HCT116 (cell line): ENCODE measurements around the gene MRS2. TPM values are rescaled to one million over a fixed set of nuclear protein-coding genes. Genes with fewer than 3 reads are reported as not detected.

Source experiments
- ATAC-seq: fragments of 200-7000 bp; cut with Tn5 transposase; 2 replicates; pipeline ENCODE4 v1.9.1; 2020; ENCODE audit warnings: mild to moderate bottlenecking, moderate library complexity
- BruUV-seq: library from RNA; stranded (reverse); fragments of 400-500 nt; replicated peaks from 2 replicates; lab custom pipeline; 2021; lab: Mats Ljungman, UMichigan
- CTCF ChIA-PET: fragments of 300-600 bp; sonication (Branson Sonifier 250); formaldehyde crosslinking; loops from one replicate; lab custom pipeline; 2021; ENCODE audit warnings: antibody characterized with exemption; lab: Charles Lee
- POLR2A ChIA-PET: fragments of 300-600, 350-600 bp; sonication (Branson Sonifier 250); formaldehyde crosslinking; loops from one replicate; lab custom pipeline; 2021; ENCODE audit warnings: antibody characterized with exemption; lab: Charles Lee
- RAD21 ChIA-PET, 2 experiments: fragments of 300-600 bp; sonication (Branson Sonifier 250); formaldehyde crosslinking; loops; one replicate each; lab custom pipeline; 2023; ENCODE audit warnings: low total read pairs in 2 of 2; ENCODE audit not compliant: uncharacterized antibody in 2 of 2, unreplicated experiment in 2 of 2, low non-redundant PET in 1 of 2; lab: Charles Lee
- DNase-seq: peaks from one replicate; pipeline ENCODE4 v3.0.0-alpha.2; 2010; ENCODE audit warnings: low read depth, low spot score
- H2AFZ ChIP-seq: fragments of 200-600 bp; shearing (Covaris generic), sonication (generic); 2 replicates; pipeline ENCODE4 v1.6.1; 2017; ENCODE audit warnings: low read depth, mixed run types, mixed read lengths, antibody characterized with exemption, low read length; ENCODE audit not compliant: poor library complexity, severe bottlenecking
- H3K27ac ChIP-seq: 2 replicates; pipeline ENCODE4 v1.5.1; 2012; ENCODE audit warnings: low read depth, low read length
- H3K27me3 ChIP-seq: fragments of 200-600 bp; sonication (generic); 2 replicates; pipeline ENCODE4 v1.6.1; 2016; ENCODE audit warnings: mixed run types, low read length, mixed read lengths; ENCODE audit not compliant: insufficient read depth
- H3K36me3 ChIP-seq, 2 experiments: fragments of 200-500 bp in 1 of 2; fragments of 200-600 bp in 1 of 2; sonication (Bioruptor generic) in 1 of 2; sonication (generic) in 1 of 2; 2 replicates each; pipeline versions ENCODE4 v1.5.1 to v1.6.1; 2014 to 2016; ENCODE audit warnings: low read length in 2 of 2, inconsistent platforms in 1 of 2, mixed read lengths in 1 of 2, mixed run types in 1 of 2; ENCODE audit not compliant: insufficient read depth in 2 of 2, control insufficient read depth in 1 of 2
- H3K4me1 ChIP-seq, 2 experiments: fragments of 200-600 bp in 1 of 2; sonication (generic) in 1 of 2; 2 replicates each; pipeline versions ENCODE4 v1.5.1 to v1.6.1; 2012 to 2017; ENCODE audit warnings: low read length in 2 of 2, inconsistent platforms in 1 of 2, mild to moderate bottlenecking in 1 of 2, mixed read lengths in 1 of 2, mixed run types in 1 of 2, moderate library complexity in 1 of 2; ENCODE audit not compliant: insufficient read depth in 2 of 2, control insufficient read depth in 1 of 2
- H3K4me2 ChIP-seq: fragments of 200-600 bp; sonication (generic); 2 replicates; pipeline ENCODE4 v1.6.1; 2017; ENCODE audit warnings: mixed run types, low read length, mixed read lengths
- H3K4me3 ChIP-seq, 2 experiments: fragments of 200-600 bp in 1 of 2; sonication (generic) in 1 of 2; replicated peaks in 1 of 2; 2 replicates each; pipeline ENCODE4 v1.5.1; 2011 to 2016; ENCODE audit warnings: low read length in 2 of 2, control low read depth in 1 of 2, low read depth in 1 of 2, mild to moderate bottlenecking in 1 of 2, mixed read lengths in 1 of 2, mixed run types in 1 of 2
- H3K79me2 ChIP-seq: fragments of 200-600 bp; sonication (generic); 2 replicates; pipeline ENCODE4 v1.6.1; 2017; ENCODE audit warnings: mild to moderate bottlenecking, mixed run types, low read length, moderate library complexity, mixed read lengths; ENCODE audit not compliant: insufficient read depth
- H3K9ac ChIP-seq: fragments of 200-600 bp; sonication (generic); 2 replicates; pipeline ENCODE4 v1.6.1; 2016; ENCODE audit warnings: low read length, mixed read lengths
- H3K9me2 ChIP-seq: fragments of 200-600 bp; sonication (generic), shearing (Covaris generic); 2 replicates; pipeline ENCODE4 v1.6.1; 2017; ENCODE audit warnings: mixed run types, mild to moderate bottlenecking, moderate library complexity; ENCODE audit not compliant: insufficient read depth
- H3K9me3 ChIP-seq, 2 experiments: fragments of 200-500 bp in 1 of 2; fragments of 200-600 bp in 1 of 2; sonication (Bioruptor generic) in 1 of 2; sonication (generic) in 1 of 2; 2 replicates each; pipeline ENCODE4 v1.6.1; 2014 to 2017; ENCODE audit warnings: low read length in 2 of 2, mixed read lengths in 2 of 2, inconsistent platforms in 1 of 2, low read depth in 1 of 2, mild to moderate bottlenecking in 1 of 2, mixed run types in 1 of 2, moderate library complexity in 1 of 2; ENCODE audit not compliant: control insufficient read depth in 1 of 2, insufficient read depth in 1 of 2
- H4K20me1 ChIP-seq: fragments of 200-600 bp; sonication (generic), shearing (Covaris generic); 2 replicates; pipeline ENCODE4 v1.6.1; 2017; ENCODE audit warnings: mixed run types, mild to moderate bottlenecking, moderate library complexity; ENCODE audit not compliant: insufficient read depth
- CEBPB ChIP-seq: IDR thresholded peaks from 2 replicates; pipeline ENCODE4 v1.6.1; 2012; ENCODE audit warnings: low read depth
- EGR1 ChIP-seq: IDR thresholded peaks from 2 replicates; pipeline ENCODE4 v1.6.1; 2012; ENCODE audit warnings: low read depth
- ELF1 ChIP-seq: IDR thresholded peaks from 2 replicates; pipeline ENCODE4 v1.6.1; 2012; ENCODE audit warnings: low read depth, borderline replicate concordance
- EZH2 ChIP-seq: fragments of 200-600 bp; sonication (generic); IDR thresholded peaks from 2 replicates; pipeline ENCODE4 v1.6.1; 2017; ENCODE audit warnings: antibody characterized with exemption, mixed run types
- EZH2phosphoT487 ChIP-seq: fragments of 200-600 bp; IDR thresholded peaks from 2 replicates; pipeline ENCODE4 v1.6.1; 2018; ENCODE audit warnings: antibody characterized with exemption, borderline replicate concordance
- FOSL1 ChIP-seq: IDR thresholded peaks from 2 replicates; pipeline ENCODE4 v1.6.1; 2012; ENCODE audit warnings: low read depth
- POLR2A ChIP-seq: IDR thresholded peaks from 2 replicates; pipeline ENCODE4 v1.7.0; 2011; ENCODE audit warnings: borderline replicate concordance; ENCODE audit not compliant: insufficient read depth, insufficient read length; ENCODE audit errors: extremely low read depth
- POLR2AphosphoS5 ChIP-seq: IDR thresholded peaks from 2 replicates; pipeline ENCODE4 v1.6.1; 2011; ENCODE audit warnings: mild to moderate bottlenecking, low read depth, low read length, moderate library complexity
- RAD21 ChIP-seq: IDR thresholded peaks from 2 replicates; pipeline ENCODE4 v1.6.1; 2012; ENCODE audit warnings: low read depth, mild to moderate bottlenecking
- REST ChIP-seq: IDR thresholded peaks from 2 replicates; pipeline ENCODE4 v1.6.1; 2012; ENCODE audit warnings: low read depth
- TCF7L2 ChIP-seq: IDR thresholded peaks from 2 replicates; pipeline ENCODE4 v1.7.0; 2011; ENCODE audit warnings: borderline replicate concordance, inconsistent platforms; ENCODE audit not compliant: insufficient read depth, insufficient read length; ENCODE audit errors: extremely low read depth
- YY1 ChIP-seq: IDR thresholded peaks from 2 replicates; pipeline ENCODE4 v1.6.1; 2011; ENCODE audit warnings: low read length, low read depth, moderate library complexity, mild to moderate bottlenecking; ENCODE audit not compliant: insufficient replicate concordance; ENCODE audit errors: extremely low read depth
- ZFX ChIP-seq: fragments of 450-650 bp; IDR thresholded peaks from 2 replicates; pipeline ENCODE4 v1.6.1; 2017
- intact Hi-C: fragments of 100-400 bp; cut with micrococcal nuclease; formaldehyde crosslinking; loops from 2 replicates; pipeline ENCODE4 v1.10.0; 2022
- total RNA-seq: library from RNA; stranded (reverse); gene quantifications from one replicate; pipeline ENCODE4 v1.2.1, GENCODE V29; 2021; ENCODE audit not compliant: unreplicated experiment
- TF ChIP-seq, protein P1 (sequence below): IDR thresholded peaks from 2 replicates; pipeline ENCODE4 v1.6.1; 2012
- TF ChIP-seq, protein P2 (sequence below): IDR thresholded peaks from 2 replicates; pipeline ENCODE4 v1.6.1; 2012

MRS2 gene
- total RNA-seq, 1 experiment from 2014 or later = 39.9 TPM

DNA sequence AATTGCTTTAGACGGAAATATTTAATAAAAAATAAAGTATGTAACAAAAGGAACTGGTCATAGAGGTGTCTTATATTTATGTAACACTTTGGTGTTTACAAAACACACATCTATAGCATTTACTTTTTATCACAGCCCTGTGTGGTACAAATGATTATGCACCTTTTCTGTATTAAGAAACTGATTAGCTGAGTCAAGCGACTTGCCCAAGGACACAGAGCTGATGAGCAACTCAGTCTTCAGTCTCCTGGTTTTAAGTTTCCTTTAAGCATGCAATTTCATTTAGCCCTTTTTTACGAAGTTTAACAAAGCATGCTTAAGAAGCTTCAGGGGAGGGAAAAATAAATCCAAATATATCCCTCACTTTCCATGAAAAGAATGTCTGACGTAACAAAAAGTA is 47.3 kb upstream of the MRS2 start:
- TF ChIP-seq FOSL1 (no peak), ELF1 (no peak), ZFX (no peak), POLR2A (no peak), POLR2AphosphoS5 (no peak), EGR1 (no peak)
- no peak overlapping the region for H3K9ac ChIP-seq
- ChIA-PET POLR2A (no interaction called here), RAD21 (no interaction called here), CTCF (no interaction called here)
- no peaks in the 10 kb centered on the region for H3K27me3 ChIP-seq
- ATAC-seq (no peak), DNase-seq (no peak)
- intact Hi-C loops = no loop called here
- no peak overlapping the region for H3K4me2 ChIP-seq
- H3K36me3 ChIP-seq = no peaks in the 10 kb centered on the region
- no TSS peak for BruUV-seq
- peaks cover 3 to 10% of the 10 kb centered on the region in 2 experiments; a peak in 3 of 4 replicates for H3K4me1 ChIP-seq
- no peaks in the 10 kb centered on the region for H3K9me2 ChIP-seq
- no peaks in the 10 kb centered on the region for H3K9me3 ChIP-seq
- no peaks in the 10 kb centered on the region for H4K20me1 ChIP-seq
- no peak overlapping the region for H2AFZ ChIP-seq
- no peaks in the 10 kb centered on the region for H3K79me2 ChIP-seq
- no peak overlapping the region for H3K27ac ChIP-seq
- no peak overlapping the region for H3K4me3 ChIP-seq

DNA sequence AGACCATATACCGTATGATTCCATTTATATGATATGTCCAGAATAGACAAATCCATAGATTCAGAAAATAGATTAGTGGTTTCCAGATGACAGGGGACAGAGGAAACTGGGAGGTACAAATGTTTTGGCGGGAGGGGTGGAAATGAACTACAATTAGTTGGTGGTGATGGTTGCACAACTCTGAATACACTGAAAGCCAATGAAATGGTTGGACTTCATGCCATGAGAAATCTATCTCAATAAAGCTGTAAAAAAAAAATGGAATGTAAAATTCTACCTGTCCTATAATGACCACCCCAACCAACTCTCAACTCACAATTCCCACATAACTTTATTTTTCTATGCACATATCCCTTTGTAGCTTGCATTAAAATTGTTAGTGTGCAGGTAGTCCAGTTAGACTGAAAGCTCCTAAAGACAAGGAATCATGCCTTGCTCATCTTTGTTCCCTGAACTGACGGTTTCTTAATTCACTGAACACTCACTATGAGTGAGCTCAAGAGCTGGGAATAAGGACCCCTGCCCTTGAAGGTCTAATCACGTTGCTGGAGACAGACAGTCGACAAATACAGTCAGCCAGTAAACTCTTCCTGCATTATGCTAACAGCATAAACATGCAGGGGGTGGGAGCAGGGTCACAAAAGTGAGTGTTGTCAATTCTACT is 46.3 kb upstream of the MRS2 start:
- CTCF ChIA-PET = no interaction called here
- Histone ChIP-seq H4K20me1 (no peaks in the 10 kb centered on the region), H3K9me2 (no peaks in the 10 kb centered on the region), H2AFZ (no peak overlapping the region), H3K4me1 (peaks cover 3 to 12% of the 10 kb centered on the region in 2 experiments; a peak in 3 of 4 replicates), H3K9me3 (no peaks in the 10 kb centered on the region), H3K9ac (no peak overlapping the region), H3K79me2 (no peaks in the 10 kb centered on the region), H3K27ac (no peak overlapping the region), H3K36me3 (no peaks in the 10 kb centered on the region), H3K27me3 (no peaks in the 10 kb centered on the region), H3K4me3 (no peak overlapping the region), H3K4me2 (no peak overlapping the region)
- POLR2A ChIA-PET = no interaction called here
- RAD21 ChIA-PET = no interaction called here
- no peak for ATAC-seq
- intact Hi-C loops = no loop called here
- DNase-seq = no peak
- BruUV-seq = no TSS peak
- TF ChIP-seq REST (no peak), CEBPB (no peak), YY1 (no peak), EZH2phosphoT487 (no peak), EZH2 (no peak), RAD21 (no peak), TCF7L2 (no peak), ELF1 (no peak)
- TF ChIP-seq, protein P1, sequence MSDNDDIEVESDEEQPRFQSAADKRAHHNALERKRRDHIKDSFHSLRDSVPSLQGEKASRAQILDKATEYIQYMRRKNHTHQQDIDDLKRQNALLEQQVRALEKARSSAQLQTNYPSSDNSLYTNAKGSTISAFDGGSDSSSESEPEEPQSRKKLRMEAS = no peak
- TF ChIP-seq, protein P2, sequence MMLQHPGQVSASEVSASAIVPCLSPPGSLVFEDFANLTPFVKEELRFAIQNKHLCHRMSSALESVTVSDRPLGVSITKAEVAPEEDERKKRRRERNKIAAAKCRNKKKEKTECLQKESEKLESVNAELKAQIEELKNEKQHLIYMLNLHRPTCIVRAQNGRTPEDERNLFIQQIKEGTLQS = no peak
